Measurements from ENCODE around the gene SNX25.

GRCh38 chr4:185229021-185229818 lies 19.8 kb downstream of the SNX25 start:
- no peak for TF ChIP-seq CTCF (IDR thresholded peaks at IDR 0.05)
- no peak for TF ChIP-seq POLR2A (IDR thresholded peaks at IDR 0.05)
- TF ChIP-seq POLR2AphosphoS5 (IDR thresholded peaks at IDR 0.05) = no peak
- TF ChIP-seq EP300 (IDR thresholded peaks at IDR 0.05) = no peak
